ENCODE measurements around the gene VPS13D.
"Not testable (repeated sequence)": the region's sequence is repeated elsewhere in the genome, so short reads cannot be mapped to it uniquely, and the experiment has no call there.

VPS13D gene

GRCh38 chr1:12531179-12531499, 301.3 kb downstream of the VPS13D start:
- POLR2A ChIA-PET = no interaction called here
- CTCF ChIA-PET = no interaction called here
- no peak for DNase-seq (ENCODE audit: extremely low spot score)
- TF ChIP-seq, protein P1, sequence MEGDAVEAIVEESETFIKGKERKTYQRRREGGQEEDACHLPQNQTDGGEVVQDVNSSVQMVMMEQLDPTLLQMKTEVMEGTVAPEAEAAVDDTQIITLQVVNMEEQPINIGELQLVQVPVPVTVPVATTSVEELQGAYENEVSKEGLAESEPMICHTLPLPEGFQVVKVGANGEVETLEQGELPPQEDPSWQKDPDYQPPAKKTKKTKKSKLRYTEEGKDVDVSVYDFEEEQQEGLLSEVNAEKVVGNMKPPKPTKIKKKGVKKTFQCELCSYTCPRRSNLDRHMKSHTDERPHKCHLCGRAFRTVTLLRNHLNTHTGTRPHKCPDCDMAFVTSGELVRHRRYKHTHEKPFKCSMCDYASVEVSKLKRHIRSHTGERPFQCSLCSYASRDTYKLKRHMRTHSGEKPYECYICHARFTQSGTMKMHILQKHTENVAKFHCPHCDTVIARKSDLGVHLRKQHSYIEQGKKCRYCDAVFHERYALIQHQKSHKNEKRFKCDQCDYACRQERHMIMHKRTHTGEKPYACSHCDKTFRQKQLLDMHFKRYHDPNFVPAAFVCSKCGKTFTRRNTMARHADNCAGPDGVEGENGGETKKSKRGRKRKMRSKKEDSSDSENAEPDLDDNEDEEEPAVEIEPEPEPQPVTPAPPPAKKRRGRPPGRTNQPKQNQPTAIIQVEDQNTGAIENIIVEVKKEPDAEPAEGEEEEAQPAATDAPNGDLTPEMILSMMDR (IDR thresholded peaks at IDR 0.05; ENCODE audit: control extremely low read depth, extremely low read depth, low read depth, missing control alignments) = no peak

- DNase-seq (ENCODE audit: extremely low spot score) = no peak
- TF ChIP-seq, protein P1 (IDR thresholded peaks at IDR 0.05; ENCODE audit: control extremely low read depth, extremely low read depth, low read depth, missing control alignments) = no peak
- POLR2A ChIA-PET = no interaction called here
- CTCF ChIA-PET = no interaction called here
Measured at GRCh38 chr1:12532405-12533315, 302.8 kb downstream of the VPS13D start.

GRCh38 chr1:12536023-12536639, 306.3 kb downstream of the VPS13D start:
- TF ChIP-seq, protein P1 (IDR thresholded peaks at IDR 0.05; ENCODE audit: control extremely low read depth, extremely low read depth, low read depth, missing control alignments) = no peak
- ChIA-PET CTCF (no interaction called here), POLR2A (no interaction called here)
- DNase-seq (ENCODE audit: extremely low spot score) = no peak

DNA sequence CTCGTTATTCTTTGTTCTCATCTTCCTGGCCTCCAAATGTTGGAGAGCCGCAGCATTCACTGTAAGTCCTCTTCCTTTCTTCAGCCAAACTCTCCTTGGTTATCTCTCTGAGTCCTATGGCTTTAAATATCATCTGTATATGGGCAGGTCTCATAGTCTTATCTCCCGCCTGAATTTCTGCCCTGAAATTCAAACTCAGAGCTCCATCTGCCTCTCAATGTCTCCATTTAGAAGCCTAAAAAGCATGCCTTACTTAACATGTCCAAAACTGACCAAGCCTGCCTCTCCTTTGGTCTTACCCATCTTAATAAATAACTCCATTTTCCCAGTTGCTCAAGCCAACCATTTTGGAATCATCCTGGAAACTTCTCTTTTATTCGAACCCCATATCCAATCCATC, 307.5 kb downstream of the VPS13D start:
- TF ChIP-seq, protein P1 (IDR thresholded peaks at IDR 0.05; ENCODE audit: control extremely low read depth, extremely low read depth, low read depth, missing control alignments) = no peak
- DNase-seq (ENCODE audit: extremely low spot score) = no peak
- ChIA-PET CTCF (interaction anchor here (1.0 kb wide), 1 partner anchor 293 kb away, joined by 3 read pairs; no protein-coding TSS in a partner anchor), POLR2A (no interaction called here)

- ChIA-PET CTCF (interaction anchor here (1.0 to 1.4 kb wide), 2 partner anchors 9 to 294 kb away, joined by 3 to 4 read pairs; no protein-coding TSS in a partner anchor), POLR2A (no interaction called here)
- TF ChIP-seq, protein P1 (IDR thresholded peaks at IDR 0.05; ENCODE audit: control extremely low read depth, extremely low read depth, low read depth, missing control alignments) = no peak
- no peak for DNase-seq (ENCODE audit: extremely low spot score)
Measured at GRCh38 chr1:12537906-12538461, 308.2 kb downstream of the VPS13D start.

DNA sequence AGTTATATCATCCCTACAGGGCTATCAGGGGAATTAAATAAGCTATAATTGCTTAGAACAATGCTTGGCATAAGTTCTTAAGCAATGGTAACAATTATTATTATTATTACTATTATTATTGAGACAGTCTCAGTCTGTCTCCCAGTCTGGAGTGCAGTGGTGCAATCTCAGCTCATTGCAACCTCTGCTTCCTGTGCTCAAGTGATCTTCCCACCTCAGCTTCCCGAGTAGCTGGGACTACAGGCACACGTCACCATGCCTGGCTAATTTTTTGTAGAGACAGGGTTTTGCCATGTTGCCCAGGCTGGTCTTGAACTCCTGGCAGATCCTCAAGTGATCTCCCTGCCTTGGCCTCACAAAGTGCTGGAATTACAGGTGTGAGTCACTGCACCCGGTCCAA, 308.7 kb downstream of the VPS13D start:
- POLR2A ChIA-PET; DNase-seq (ENCODE audit: extremely low spot score): not testable (repeated sequence)
- CTCF ChIA-PET = interaction anchor here (1.4 kb wide), 1 partner anchor 9 kb away, joined by 4 read pairs; no protein-coding TSS in a partner anchor

DNA sequence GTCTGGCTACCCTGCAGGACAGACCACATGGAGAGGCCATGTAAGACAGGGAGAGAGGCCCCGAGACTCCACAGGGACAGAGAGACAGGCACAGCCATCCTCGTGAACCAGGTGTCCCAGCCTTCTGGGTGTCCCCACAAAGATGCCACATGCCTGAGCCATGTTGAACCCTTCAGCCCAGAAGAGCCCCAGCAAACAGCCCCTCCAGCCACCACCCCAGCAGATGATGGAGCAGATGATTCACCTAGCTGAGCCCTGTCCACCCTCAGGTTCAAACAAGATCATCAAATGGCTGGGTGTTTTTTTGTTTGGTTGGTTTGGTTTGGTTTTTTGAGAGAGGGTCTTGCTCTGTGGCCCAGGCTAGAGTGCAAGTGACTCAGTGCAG, 309.5 kb downstream of the VPS13D start:
- DNase-seq (ENCODE audit: extremely low spot score) = no peak
- ChIA-PET CTCF (no interaction called here), POLR2A (no interaction called here)
- TF ChIP-seq, protein P1 (IDR thresholded peaks at IDR 0.05; ENCODE audit: control extremely low read depth, extremely low read depth, low read depth, missing control alignments) = no peak
